Testis (tissue), 2 donors: ENCODE results near the gene GLT1D1.

ENCODE experiments used
- CTCF ChIP-seq, 3 experiments: fragments of 450-650 bp in 2 of 3; fragments of 200-600 bp in 1 of 3; sonication (generic) in 1 of 3; IDR thresholded peaks; one replicate each; pipeline ENCODE4 v1.5.1; 2016 to 2019; ENCODE audit warnings: antibody characterized with exemption in 3 of 3, mild to moderate bottlenecking in 2 of 3, moderate library complexity in 1 of 3
- POLR2A ChIP-seq: fragments of 450-650 bp; IDR thresholded peaks from one replicate; pipeline ENCODE4 v1.6.1; 2017; ENCODE audit warnings: antibody characterized with exemption, mild to moderate bottlenecking, moderate library complexity

DNA sequence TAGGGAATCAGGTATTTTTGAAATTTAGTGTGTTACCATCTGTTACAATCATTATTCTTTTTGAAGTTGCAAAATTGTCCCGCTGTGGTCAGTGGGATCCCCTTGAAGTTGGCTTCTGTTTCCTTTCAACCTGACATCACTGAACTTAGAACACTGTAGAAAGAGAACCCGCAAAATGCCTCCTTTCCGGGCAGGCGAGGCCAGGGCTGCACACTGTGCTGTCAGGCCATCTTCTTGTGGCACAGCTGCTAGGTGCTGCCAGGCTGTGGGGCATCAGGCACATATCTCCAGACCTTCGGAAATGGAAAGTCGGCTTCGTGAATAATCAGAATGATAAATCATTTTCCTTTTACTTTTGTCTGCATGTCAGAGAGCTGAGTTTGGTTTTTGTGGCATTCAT lies 103.5 kb downstream of the GLT1D1 start:
- no peak for TF ChIP-seq CTCF (IDR thresholded peaks at IDR 0.05)
- TF ChIP-seq POLR2A = no peak
